Activated CD4-positive, CD25-positive, alpha-beta regulatory T cell treated with anti-CD3 and anti-CD28 coated beads, Interleukin-2, amount 50 U/mL, for 72 hours (primary cell): Measurements from ENCODE around the gene GTSF1L.
A peak's percentile ranks its signal among the peaks of the same experiment; 100 is the strongest.
"Not testable (repeated sequence)": the region's sequence is repeated elsewhere in the genome, so short reads cannot be mapped to it uniquely, and the experiment has no call there.

ENCODE experiments used
- DNase-seq: peaks from one replicate; pipeline ENCODE4 v3.0.0; 2021

Gene GTSF1L

GRCh38 chr20:43726811-43727338 lies at the start of gene GTSF1L:
Gene GTSF1L (minus strand): TSS chr20:43727002. CDS start chr20:43726694, 308 bp downstream.
- DNase-seq: no peak

- no peak for DNase-seq
These were observed 48.0 kb upstream of the GTSF1L start for GRCh38 chr20:43774754-43775153.

- no peak for DNase-seq
These were observed 44.8 kb upstream of the GTSF1L start for GRCh38 chr20:43771503-43772190.

- no peak for DNase-seq
These were observed 43.5 kb upstream of the GTSF1L start for GRCh38 chr20:43770342-43770741.

- no peak for DNase-seq
These were observed 41.1 kb upstream of the GTSF1L start for GRCh38 chr20:43767686-43768474.

- no peak for DNase-seq
These were observed 40.1 kb upstream of the GTSF1L start for GRCh38 chr20:43766917-43767316.

- no peak for DNase-seq
These were observed 39.6 kb upstream of the GTSF1L start for GRCh38 chr20:43766385-43766784.

GRCh38 chr20:43765916-43766315 lies 39.1 kb upstream of the GTSF1L start:
- no peak for DNase-seq

GRCh38 chr20:43762911-43763310 lies 36.1 kb upstream of the GTSF1L start:
- DNase-seq: no peak

- DNase-seq: no peak
These were observed 34.9 kb upstream of the GTSF1L start for GRCh38 chr20:43761386-43762340.

- not testable (repeated sequence) for DNase-seq
These were observed 31.1 kb upstream of the GTSF1L start for GRCh38 chr20:43757888-43758287.

- no peak for DNase-seq
These were observed 29.0 kb upstream of the GTSF1L start for GRCh38 chr20:43755851-43756250.

GRCh38 chr20:43755390-43755789 lies 28.6 kb upstream of the GTSF1L start:
- no peak for DNase-seq

GRCh38 chr20:43752561-43753301 lies 25.9 kb upstream of the GTSF1L start:
- peak; percentile 62 for DNase-seq

GRCh38 chr20:43752051-43752360 lies 25.2 kb upstream of the GTSF1L start:
- DNase-seq: no peak

GRCh38 chr20:43751167-43752050 lies 24.6 kb upstream of the GTSF1L start:
- DNase-seq: peak; percentile 65

GRCh38 chr20:43750774-43751166 lies 24.0 kb upstream of the GTSF1L start:
- DNase-seq: peak; percentile 44

- peak; percentile 97 for DNase-seq
These were observed 23.0 kb upstream of the GTSF1L start for GRCh38 chr20:43749734-43750294.

- DNase-seq: no peak
These were observed 21.5 kb upstream of the GTSF1L start for GRCh38 chr20:43748274-43748673.

GRCh38 chr20:43746344-43747137 lies 19.7 kb upstream of the GTSF1L start:
- DNase-seq: no peak
